Sigmoid colon (tissue), 4 donors: Measurements from ENCODE around the gene LDB1.

Experiments
- POLR2A ChIP-seq, 2 donors: fragments of 450-650 bp; IDR thresholded peaks; one replicate each; pipeline ENCODE4 v1.6.1; 2016; ENCODE audit warnings: antibody characterized with exemption in 2 of 2, mild to moderate bottlenecking in 2 of 2, moderate library complexity in 2 of 2
- POLR2AphosphoS5 ChIP-seq, 4 donors: sonication (generic); formaldehyde crosslinking; IDR thresholded peaks; one replicate each; pipeline ENCODE4 v1.6.1; 2017; ENCODE audit warnings: antibody characterized with exemption in 4 of 4
- TF ChIP-seq, protein P1 (sequence below), 4 experiments: fragments of 450-650 bp in 3 of 4; fragments of 200-600 bp in 1 of 4; IDR thresholded peaks; one replicate each; pipeline ENCODE4 v1.5.1; 2016 to 2019; ENCODE audit warnings: antibody characterized with exemption in 4 of 4, mild to moderate bottlenecking in 3 of 4, moderate library complexity in 2 of 4

DNA sequence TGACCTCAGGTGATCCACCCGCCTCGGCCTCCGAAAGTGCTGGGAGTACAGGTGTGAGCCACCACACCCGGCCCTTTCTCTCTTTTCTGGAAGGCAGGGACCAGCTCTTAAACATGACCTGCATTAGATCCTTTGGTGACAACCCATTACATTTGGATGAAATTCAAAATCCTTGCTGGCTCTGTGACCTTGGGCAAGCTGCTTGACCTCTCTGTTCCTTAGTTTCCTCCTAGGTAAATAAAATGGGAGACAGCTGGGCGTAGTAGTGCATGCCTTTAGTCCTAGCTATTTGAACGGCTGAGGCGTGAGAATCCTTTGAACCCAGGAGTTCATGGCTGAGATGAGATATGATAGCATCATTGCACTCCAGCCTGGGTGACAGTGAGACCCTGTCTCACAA lies 23.7 kb downstream of the LDB1 start:
- TF ChIP-seq, protein P1, sequence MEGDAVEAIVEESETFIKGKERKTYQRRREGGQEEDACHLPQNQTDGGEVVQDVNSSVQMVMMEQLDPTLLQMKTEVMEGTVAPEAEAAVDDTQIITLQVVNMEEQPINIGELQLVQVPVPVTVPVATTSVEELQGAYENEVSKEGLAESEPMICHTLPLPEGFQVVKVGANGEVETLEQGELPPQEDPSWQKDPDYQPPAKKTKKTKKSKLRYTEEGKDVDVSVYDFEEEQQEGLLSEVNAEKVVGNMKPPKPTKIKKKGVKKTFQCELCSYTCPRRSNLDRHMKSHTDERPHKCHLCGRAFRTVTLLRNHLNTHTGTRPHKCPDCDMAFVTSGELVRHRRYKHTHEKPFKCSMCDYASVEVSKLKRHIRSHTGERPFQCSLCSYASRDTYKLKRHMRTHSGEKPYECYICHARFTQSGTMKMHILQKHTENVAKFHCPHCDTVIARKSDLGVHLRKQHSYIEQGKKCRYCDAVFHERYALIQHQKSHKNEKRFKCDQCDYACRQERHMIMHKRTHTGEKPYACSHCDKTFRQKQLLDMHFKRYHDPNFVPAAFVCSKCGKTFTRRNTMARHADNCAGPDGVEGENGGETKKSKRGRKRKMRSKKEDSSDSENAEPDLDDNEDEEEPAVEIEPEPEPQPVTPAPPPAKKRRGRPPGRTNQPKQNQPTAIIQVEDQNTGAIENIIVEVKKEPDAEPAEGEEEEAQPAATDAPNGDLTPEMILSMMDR (IDR thresholded peaks at IDR 0.05): no peak
- TF ChIP-seq POLR2A (IDR thresholded peaks at IDR 0.05) (no peak), POLR2AphosphoS5 (IDR thresholded peaks at IDR 0.05) (no peak)
